Measurements from ENCODE around the gene DAG1. TPM values are rescaled to one million over a fixed set of nuclear protein-coding genes. Genes with fewer than 3 reads are reported as not detected.

DAG1 gene
- total and polyA plus RNA-seq, 10 donors = 3.0 to 42.7 (median 27.3) TPM

- DNase-seq = peak; percentile 88
- Histone ChIP-seq H3K4me3 (peak overlapping the region; percentile 31 to 93 (median 76)), H3K27ac (peak overlapping the region; percentile 95 to 98 (median 96)), H3K9me3 (no peaks in the 10 kb centered on the region), H3K36me3 (no peaks in the 10 kb centered on the region), H3K4me1 (peaks cover 16 to 46% (median 31%) of the 10 kb centered on the region in 6 donors), H3K27me3 (replicated peaks in 1 of 7) (no peaks in the 10 kb centered on the region)
- 8 to 27% (median 20%) methylated on average over 19 to 23 of the region's 23 CpGs for WGBS, 5 donors
- TF ChIP-seq CTCF (IDR thresholded peaks at IDR 0.05 in 8 of 11, conservative IDR thresholded peaks at IDR 0.05 in 3 of 11) (no peak), POLR2AphosphoS5 (IDR thresholded peaks at IDR 0.05) (no peak), POLR2A (IDR thresholded peaks at IDR 0.05) (no peak)
- intact Hi-C loops (cut with DNase I; ENCODE audit: low total_unique reads) = no loop called here
Measured at GRCh38 chr3:49469037-49469935, 781 bp upstream of the DAG1 start.

GRCh38 chr3:49470714-49471420, 800 bp downstream of the DAG1 start:
- no peak for DNase-seq

GRCh38 chr3:49471856-49472495, 1.9 kb downstream of the DAG1 start:
- Histone ChIP-seq H3K36me3 (peaks cover 0 to 7% (median 3%) of the 10 kb centered on the region in 6 donors), H3K4me3 (peak overlapping the region in 1 of 8 donors; percentile 75), H3K27ac (peak overlapping the region in 5 of 8 donors; percentile 95 to 98 (median 97)), H3K27me3 (replicated peaks in 1 of 7) (no peaks in the 10 kb centered on the region), H3K9me3 (no peaks in the 10 kb centered on the region), H3K4me1 (peaks cover 23 to 57% (median 43%) of the 10 kb centered on the region in 6 donors)
- no peak for TF ChIP-seq POLR2A (IDR thresholded peaks at IDR 0.05)
- no peak for TF ChIP-seq CTCF (IDR thresholded peaks at IDR 0.05 in 8 of 11, conservative IDR thresholded peaks at IDR 0.05 in 3 of 11)
- TF ChIP-seq POLR2AphosphoS5 (IDR thresholded peaks at IDR 0.05) = no peak
- WGBS, 5 donors = 85 to 93% (median 90%) methylated on average over 6 of the region's 6 CpGs
- DNase-seq = no peak
- intact Hi-C loops (cut with DNase I; ENCODE audit: low total_unique reads) = no loop called here

More at GRCh38 chr3:49470714-49471420, 800 bp downstream of the DAG1 start:
- Histone ChIP-seq H3K27ac (peak overlapping the region; percentile 95 to 98 (median 96)), H3K9me3 (no peaks in the 10 kb centered on the region), H3K4me1 (peaks cover 16 to 46% (median 32%) of the 10 kb centered on the region in 6 donors), H3K4me3 (peak overlapping the region; percentile 75 to 93 (median 80)), H3K36me3 (peaks cover 0 to 3% (median 0%) of the 10 kb centered on the region in 6 donors), H3K27me3 (replicated peaks in 1 of 7) (no peaks in the 10 kb centered on the region)
- WGBS, 5 donors = 5 to 16% (median 6%) methylated on average over 10 to 23 of the region's 23 CpGs
- intact Hi-C loops (cut with DNase I; ENCODE audit: low total_unique reads) = no loop called here
- TF ChIP-seq POLR2AphosphoS5 (IDR thresholded peaks at IDR 0.05) = no peak
- TF ChIP-seq POLR2A (IDR thresholded peaks at IDR 0.05) = no peak
- TF ChIP-seq CTCF (IDR thresholded peaks at IDR 0.05 in 8 of 11, conservative IDR thresholded peaks at IDR 0.05 in 3 of 11) = peak in 1 of 11 experiments; percentile 18
